Measurements from ENCODE around the gene GH2.

GH2 gene

GRCh38 chr17:63842540-63843386 lies 39.0 kb downstream of the GH2 start, which contains the start of gene SMARCD2:
TSS of gene SMARCD2 (minus strand) at chr17:63842685. CDS start at chr17:63842674, 11 bp downstream.
- TF ChIP-seq EZH2phosphoT487 (IDR thresholded peaks at IDR 0.05; ENCODE audit: borderline replicate concordance) = no peak
- TF ChIP-seq CTCF (conservative IDR thresholded peaks at IDR 0.05; ENCODE audit: low read length) = no peak
- peak within 1 kb of the TSS; percentile 97 for H3K9ac ChIP-seq (ENCODE audit: low read depth, low read length, poor library complexity, severe bottlenecking)
- peaks cover 10% of the 10 kb centered on the region for H3F3A ChIP-seq (ENCODE audit: low read depth)
- peaks cover 46% of the 10 kb centered on the region for H3K4me1 ChIP-seq (ENCODE audit: insufficient read depth, low read length, poor library complexity, severe bottlenecking)
- H3K27me3 ChIP-seq (ENCODE audit: insufficient read depth, low read length, poor library complexity, severe bottlenecking) = no peaks in the 10 kb centered on the region
- H4K20me1 ChIP-seq (ENCODE audit: insufficient read depth, low read length, poor library complexity, severe bottlenecking) = peaks cover 40% of the 10 kb centered on the region
- no peaks in the 10 kb centered on the region for H3K9me3 ChIP-seq (ENCODE audit: insufficient read depth, low read depth, low read length)
- peak within 1 kb of the TSS; percentile 90 for H3K4me2 ChIP-seq (ENCODE audit: low read depth, low read length, poor library complexity, severe bottlenecking)
- peak within 1 kb of the TSS; percentile 86 for H2AFZ ChIP-seq (ENCODE audit: low read length)
- peaks cover 49% of the 10 kb centered on the region for H3K79me2 ChIP-seq (ENCODE audit: insufficient read depth, low read length)
- peak within 1 kb of the TSS; percentile 89 for H3K4me3 ChIP-seq (ENCODE audit: low read length, poor library complexity, severe bottlenecking)
- H3K9me2 ChIP-seq (replicated peaks; ENCODE audit: low read depth, low read length) = no peaks in the 10 kb centered on the region
- H3K36me3 ChIP-seq (ENCODE audit: insufficient read depth, low read length) = no peaks in the 10 kb centered on the region

GRCh38 chr17:63842173-63842539 lies 39.6 kb downstream of the GH2 start:
- Histone ChIP-seq H3K4me1 (ENCODE audit: insufficient read depth, low read length, poor library complexity, severe bottlenecking) (peaks cover 46% of the 10 kb centered on the region), H3K4me3 (ENCODE audit: low read length, poor library complexity, severe bottlenecking) (peak overlapping the region; percentile 89), H4K20me1 (ENCODE audit: insufficient read depth, low read length, poor library complexity, severe bottlenecking) (peaks cover 40% of the 10 kb centered on the region), H3K9me3 (ENCODE audit: insufficient read depth, low read depth, low read length) (no peaks in the 10 kb centered on the region), H3K9me2 (replicated peaks; ENCODE audit: low read depth, low read length) (no peaks in the 10 kb centered on the region), H3K27me3 (ENCODE audit: insufficient read depth, low read length, poor library complexity, severe bottlenecking) (no peaks in the 10 kb centered on the region), H3K79me2 (ENCODE audit: insufficient read depth, low read length) (peaks cover 55% of the 10 kb centered on the region), H3F3A (ENCODE audit: low read depth) (peaks cover 10% of the 10 kb centered on the region), H2AFZ (ENCODE audit: low read length) (peak overlapping the region; percentile 20; the same call in 1 of the 2 replicates), H3K9ac (ENCODE audit: low read depth, low read length, poor library complexity, severe bottlenecking) (peak overlapping the region; percentile 97), H3K4me2 (ENCODE audit: low read depth, low read length, poor library complexity, severe bottlenecking) (peak overlapping the region; percentile 85), H3K36me3 (ENCODE audit: insufficient read depth, low read length) (peaks cover under 1% of the 10 kb centered on the region; the same call in 1 of the 2 replicates)
- no peak for TF ChIP-seq EZH2phosphoT487 (IDR thresholded peaks at IDR 0.05; ENCODE audit: borderline replicate concordance)
- no peak for TF ChIP-seq CTCF (conservative IDR thresholded peaks at IDR 0.05; ENCODE audit: low read length)

GRCh38 chr17:63841350-63842172 lies 40.2 kb downstream of the GH2 start:
- peaks cover 61% of the 10 kb centered on the region for H3K79me2 ChIP-seq (ENCODE audit: insufficient read depth, low read length)

More at GRCh38 chr17:63841350-63842172, 40.2 kb downstream of the GH2 start:
- Histone ChIP-seq H3K9me3 (ENCODE audit: insufficient read depth, low read depth, low read length) (no peaks in the 10 kb centered on the region), H3F3A (ENCODE audit: low read depth) (peaks cover 10% of the 10 kb centered on the region), H3K36me3 (ENCODE audit: insufficient read depth, low read length) (peaks cover 6% of the 10 kb centered on the region; the same call in 1 of the 2 replicates), H3K4me3 (ENCODE audit: low read length, poor library complexity, severe bottlenecking) (peak overlapping the region; percentile 89), H3K4me2 (ENCODE audit: low read depth, low read length, poor library complexity, severe bottlenecking) (peak overlapping the region; percentile 85), H4K20me1 (ENCODE audit: insufficient read depth, low read length, poor library complexity, severe bottlenecking) (peaks cover 40% of the 10 kb centered on the region), H2AFZ (ENCODE audit: low read length) (peak overlapping the region; percentile 20; the same call in 1 of the 2 replicates), H3K9me2 (replicated peaks; ENCODE audit: low read depth, low read length) (no peaks in the 10 kb centered on the region), H3K9ac (ENCODE audit: low read depth, low read length, poor library complexity, severe bottlenecking) (peak overlapping the region; percentile 97), H3K27me3 (ENCODE audit: insufficient read depth, low read length, poor library complexity, severe bottlenecking) (no peaks in the 10 kb centered on the region), H3K4me1 (ENCODE audit: insufficient read depth, low read length, poor library complexity, severe bottlenecking) (peaks cover 46% of the 10 kb centered on the region)
- no peak for TF ChIP-seq CTCF (conservative IDR thresholded peaks at IDR 0.05; ENCODE audit: low read length)
- no peak for TF ChIP-seq EZH2phosphoT487 (IDR thresholded peaks at IDR 0.05; ENCODE audit: borderline replicate concordance)
